ENCODE results near the gene STX2. TPM values are rescaled to one million over a fixed set of nuclear protein-coding genes. Genes with fewer than 3 reads are reported as not detected.

The STX2 gene
- total RNA-seq, 4 donors from 2014 or later, result 26.3 to 44.8 (median 33.6) TPM

- WGBS, 2 donors, result 34 to 37% methylated on average over 4 of the region's 4 CpGs
- Histone ChIP-seq H3K27ac (peak overlapping the region; percentile 90 to 97 (median 94)), H3K36me3 (peaks cover 0 to 49% (median 22%) of the 10 kb centered on the region in 3 donors), H3K4me3 (peak overlapping the region; percentile 74 to 99 (median 78)), H3K27me3 (no peaks in the 10 kb centered on the region), H3K4me1 (peaks cover 0 to 44% (median 18%) of the 10 kb centered on the region in 4 donors), H3K9me3 (no peaks in the 10 kb centered on the region)
- DNase-seq (ENCODE audit: low spot score in 2 of 2), result no peak
- TF ChIP-seq EP300 (IDR thresholded peaks at IDR 0.05) (no peak), POLR2A (IDR thresholded peaks at IDR 0.05) (no peak), CTCF (IDR thresholded peaks at IDR 0.05) (no peak)
Observed at GRCh38 chr12:130873106-130873795, 34.2 kb upstream of the STX2 start.

DNA sequence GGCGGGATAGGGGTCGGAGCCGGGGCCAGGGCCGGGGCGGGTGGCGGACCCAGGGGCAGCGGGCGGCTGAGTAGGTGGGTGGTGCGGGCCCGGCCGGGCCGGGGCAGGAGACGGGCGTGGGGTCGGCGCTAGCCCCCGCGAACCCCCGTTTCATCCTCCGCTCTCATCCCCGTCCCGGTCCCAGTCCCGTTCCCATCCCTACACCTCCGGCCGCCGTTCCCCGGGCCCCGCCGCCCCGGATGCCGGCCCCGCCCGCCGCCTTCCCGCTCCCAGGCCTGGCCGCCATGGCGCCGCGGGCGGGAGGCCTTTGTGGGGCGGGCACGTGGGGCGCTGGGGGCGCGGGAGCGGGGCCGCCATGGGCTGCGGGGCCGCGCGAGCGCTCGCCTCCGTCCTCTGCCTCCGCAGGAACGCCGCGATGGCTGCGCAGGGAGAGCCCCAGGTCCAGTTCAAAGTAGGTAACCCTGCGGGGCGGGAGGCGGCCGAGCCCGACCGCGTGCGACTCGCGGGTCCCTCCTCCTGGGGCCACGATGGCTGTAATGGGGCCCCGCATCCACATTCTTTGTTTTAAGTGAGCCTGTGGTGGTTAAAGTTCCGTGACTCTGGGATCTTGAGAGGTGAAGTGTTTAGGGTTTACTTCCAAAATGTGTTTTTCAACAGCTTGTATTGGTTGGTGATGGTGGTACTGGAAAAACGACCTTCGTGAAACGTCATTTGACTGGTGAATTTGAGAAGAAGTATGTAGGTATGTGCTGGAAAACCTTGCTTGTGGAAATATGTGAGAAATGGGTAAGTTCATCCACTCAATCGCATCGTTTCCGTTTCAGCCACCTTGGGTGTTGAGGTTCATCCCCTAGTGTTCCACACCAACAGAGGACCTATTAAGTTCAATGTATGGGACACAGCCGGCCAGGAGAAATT lies 33.4 kb upstream of the STX2 start:
- WGBS, 2 donors, result 2% methylated on average over 32 to 40 of the region's 79 CpGs

DNA sequence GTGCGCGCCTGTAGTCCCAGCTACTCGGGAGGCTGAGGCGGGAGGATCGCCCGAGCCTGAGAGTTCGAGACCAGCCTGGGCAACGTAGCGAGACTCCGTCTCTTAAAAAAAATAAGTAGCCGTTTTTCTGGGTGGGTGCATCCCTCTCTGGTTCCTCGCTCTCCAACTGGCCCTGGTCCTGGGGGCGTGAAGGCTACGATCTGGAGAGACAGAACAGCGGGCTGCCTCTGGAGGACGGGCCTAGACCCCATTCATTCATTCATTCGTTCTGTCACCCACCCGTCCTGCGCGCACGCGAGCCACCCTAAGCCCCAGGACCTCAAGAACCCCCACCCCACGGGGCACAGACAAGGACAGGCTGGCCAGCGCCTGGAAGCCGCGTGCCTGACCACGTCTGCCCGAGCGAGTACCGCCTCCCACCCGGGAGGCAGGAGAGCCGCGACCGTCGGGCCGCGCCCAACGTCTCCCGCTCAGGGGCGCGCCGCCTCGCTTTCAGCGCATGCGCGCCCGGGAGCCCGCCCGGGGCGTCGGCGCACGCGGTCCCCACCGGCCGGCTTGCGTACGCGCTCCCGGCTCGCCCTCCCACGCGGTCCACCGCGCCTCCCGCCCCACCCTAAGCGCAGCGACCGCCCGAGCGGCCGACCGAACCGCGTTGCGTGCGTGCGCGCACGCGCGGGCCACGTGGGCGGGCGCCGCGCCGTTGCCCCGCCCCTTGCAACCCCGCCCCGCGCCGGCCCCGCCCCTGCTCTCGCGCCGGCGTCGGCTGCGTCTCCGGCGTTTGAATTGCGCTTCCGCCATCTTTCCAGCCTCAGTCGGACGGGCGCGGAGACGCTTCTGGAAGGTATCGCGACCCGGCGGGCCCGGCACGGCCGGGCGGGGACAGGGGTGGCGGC lies 32.5 kb upstream of the STX2 start, which contains the start of gene RAN:
RAN (plus strand) TSS at position 781 of the 893 bp plus-strand sequence. CDS start 528 bp downstream, outside the sequence.
- 22 to 24% methylated on average over 18 to 27 of the region's 118 CpGs for WGBS, 2 donors
- H3K9me3 ChIP-seq, result no peaks in the 10 kb centered on the region
- H3K4me3 ChIP-seq, result peak within 1 kb of the TSS; percentile 74 to 99 (median 78)
- DNase-seq (ENCODE audit: low spot score in 2 of 2), result peak; percentile 60 to 74
- no peaks in the 10 kb centered on the region for H3K27me3 ChIP-seq
- TF ChIP-seq EP300 (IDR thresholded peaks at IDR 0.05) (peak in 1 of 2 donors; percentile 67), CTCF (IDR thresholded peaks at IDR 0.05) (peak in 2 of 5 experiments; percentile 10 to 30), POLR2A (IDR thresholded peaks at IDR 0.05) (peak; percentile 56 to 65)
- H3K4me1 ChIP-seq, result peaks cover 0 to 44% (median 18%) of the 10 kb centered on the region in 4 donors
- H3K27ac ChIP-seq, result peak within 1 kb of the TSS; percentile 93 to 97 (median 94)
- peaks cover 0 to 33% (median 19%) of the 10 kb centered on the region in 3 donors for H3K36me3 ChIP-seq

More for the DNA sequence above, 33.4 kb upstream of the STX2 start:
- Histone ChIP-seq H3K27ac (peak overlapping the region; percentile 90 to 97 (median 94)), H3K36me3 (peaks cover 0 to 41% (median 22%) of the 10 kb centered on the region in 3 donors), H3K4me1 (peaks cover 0 to 44% (median 18%) of the 10 kb centered on the region in 4 donors), H3K4me3 (peak overlapping the region; percentile 74 to 99 (median 78)), H3K9me3 (no peaks in the 10 kb centered on the region), H3K27me3 (no peaks in the 10 kb centered on the region)
- TF ChIP-seq POLR2A (IDR thresholded peaks at IDR 0.05) (no peak), EP300 (IDR thresholded peaks at IDR 0.05) (no peak), CTCF (IDR thresholded peaks at IDR 0.05) (no peak)
- DNase-seq (ENCODE audit: low spot score in 2 of 2), result peak in 1 of 2 donors; percentile 9

GRCh38 chr12:130870442-130871285 lies 31.6 kb upstream of the STX2 start:
- H3K9me3 ChIP-seq, result no peaks in the 10 kb centered on the region
- TF ChIP-seq CTCF (IDR thresholded peaks at IDR 0.05) (peak; percentile 25 to 60 (median 45)), POLR2A (IDR thresholded peaks at IDR 0.05) (no peak), EP300 (IDR thresholded peaks at IDR 0.05) (no peak)
- no peaks in the 10 kb centered on the region for H3K27me3 ChIP-seq
- peak overlapping the region; percentile 57 to 99 (median 74) for H3K4me3 ChIP-seq
- peak overlapping the region; percentile 76 to 93 (median 86) for H3K27ac ChIP-seq
- peak; percentile 35 to 46 for DNase-seq (ENCODE audit: low spot score in 2 of 2)
- H3K36me3 ChIP-seq, result peaks cover 0 to 25% (median 10%) of the 10 kb centered on the region in 3 donors
- WGBS, 2 donors, result 41 to 48% methylated on average over 26 to 31 of the region's 31 CpGs
- peaks cover 0 to 44% (median 18%) of the 10 kb centered on the region in 4 donors for H3K4me1 ChIP-seq

Data from tibial nerve (tissue), 4 donors.